WTC11 (cell line): ENCODE measurements around the gene PTPRN2. TPM values are rescaled to one million over a fixed set of nuclear protein-coding genes. Genes with fewer than 3 reads are reported as not detected.

ENCODE experiments used
- ATAC-seq: fragments of 200-7000 bp; cut with Tn5 transposase; 2 replicates; pipeline ENCODE4 v1.10.0; 2021; ENCODE audit warnings: mild to moderate bottlenecking, moderate library complexity
- CTCF ChIA-PET: fragments of 300-600 bp; sonication (Branson Sonifier 250); formaldehyde crosslinking; loops from one replicate; lab custom pipeline; 2021; ENCODE audit warnings: antibody characterized with exemption; lab: Charles Lee
- POLR2A ChIA-PET: fragments of 350-600 bp; sonication (Branson Sonifier 250); formaldehyde crosslinking; loops from one replicate; lab custom pipeline; 2021; ENCODE audit warnings: antibody characterized with exemption; lab: Charles Lee
- DNase-seq: peaks from one replicate; pipeline ENCODE4 v3.0.0; 2021; ENCODE audit warnings: low spot score
- H3K27ac Mint-ChIP-seq: 2 replicates; pipeline ENCODE4 v1.8.0; 2021; ENCODE audit warnings: mixed read lengths
- H3K27me3 Mint-ChIP-seq: 2 replicates; pipeline ENCODE4 v1.8.0; 2021; ENCODE audit warnings: low read depth, mild to moderate bottlenecking, moderate library complexity, mixed read lengths
- H3K36me3 Mint-ChIP-seq: 2 replicates; pipeline ENCODE4 v1.8.0; 2021; ENCODE audit warnings: mixed read lengths
- H3K4me1 Mint-ChIP-seq: 2 replicates; pipeline ENCODE4 v1.8.0; 2022; ENCODE audit warnings: mixed read lengths
- H3K4me3 Mint-ChIP-seq: 2 replicates; pipeline ENCODE4 v1.8.0; 2021; ENCODE audit warnings: mild to moderate bottlenecking, moderate library complexity, mixed read lengths
- H3K9me3 Mint-ChIP-seq: 2 replicates; pipeline ENCODE4 v1.8.0; 2021; ENCODE audit warnings: mixed read lengths
- AFF4 ChIP-seq: sonication (generic); formaldehyde crosslinking; IDR thresholded peaks from 2 replicates; pipeline ENCODE4 v1.8.1; 2023; ENCODE audit warnings: mild to moderate bottlenecking, missing genetic modification reagents, borderline replicate concordance
- ATF3 ChIP-seq: sonication (generic); formaldehyde crosslinking; conservative IDR thresholded peaks from 2 replicates; pipeline ENCODE4 v1.8.1; 2022; ENCODE audit warnings: mild to moderate bottlenecking, missing genetic modification reagents
- CDX4 ChIP-seq: fragments of 250-450 bp; sonication (Bioruptor Pico); IDR thresholded peaks from 2 replicates; pipeline ENCODE4 v1.9.0; 2021; ENCODE audit warnings: moderate library complexity, mild to moderate bottlenecking, inconsistent platforms, borderline replicate concordance
- FOXP1 ChIP-seq: sonication (generic); formaldehyde crosslinking; IDR thresholded peaks from 2 replicates; pipeline ENCODE4 v1.8.0; 2022; ENCODE audit warnings: missing genetic modification reagents, mild to moderate bottlenecking, moderate library complexity, borderline replicate concordance
- GABPB1 ChIP-seq: sonication (generic); formaldehyde crosslinking; IDR thresholded peaks from 2 replicates; pipeline ENCODE4 v1.8.1; 2023; ENCODE audit warnings: mild to moderate bottlenecking, missing genetic modification reagents
- KAT7 ChIP-seq: sonication (generic); formaldehyde crosslinking; IDR thresholded peaks from 2 replicates; pipeline ENCODE4 v1.8.1; 2023; ENCODE audit warnings: missing genetic modification reagents, mild to moderate bottlenecking, borderline replicate concordance
- NFATC4 ChIP-seq: fragments of 250-450 bp; sonication (Bioruptor Pico); IDR thresholded peaks from 2 replicates; pipeline ENCODE4 v1.9.0; 2021; ENCODE audit warnings: mild to moderate bottlenecking
- SMAD4 ChIP-seq: sonication (generic); formaldehyde crosslinking; IDR thresholded peaks from 2 replicates; pipeline ENCODE4 v1.8.0; 2022; ENCODE audit warnings: mild to moderate bottlenecking, missing genetic modification reagents
- TCF7 ChIP-seq: sonication (generic); formaldehyde crosslinking; IDR thresholded peaks from 2 replicates; pipeline ENCODE4 v1.8.0; 2022; ENCODE audit warnings: mild to moderate bottlenecking, low read depth, missing genetic modification reagents, moderate library complexity
- TP53 ChIP-seq: sonication (generic); formaldehyde crosslinking; IDR thresholded peaks from 2 replicates; pipeline ENCODE4 v1.8.1; 2023; ENCODE audit warnings: mild to moderate bottlenecking, missing genetic modification reagents
- ZBTB21 ChIP-seq: sonication (generic); formaldehyde crosslinking; IDR thresholded peaks from 2 replicates; pipeline ENCODE4 v1.8.1; 2023; ENCODE audit warnings: mild to moderate bottlenecking, missing genetic modification reagents, borderline replicate concordance
- ZBTB43 ChIP-seq: sonication (generic); formaldehyde crosslinking; IDR thresholded peaks from 2 replicates; pipeline ENCODE4 v1.8.1; 2023; ENCODE audit warnings: mild to moderate bottlenecking, missing genetic modification reagents
- ZNF138 ChIP-seq: sonication (generic); formaldehyde crosslinking; conservative IDR thresholded peaks from 2 replicates; pipeline ENCODE4 v1.8.1; 2022; ENCODE audit warnings: mild to moderate bottlenecking, moderate library complexity, missing genetic modification reagents
- ZNF263 ChIP-seq: sonication (generic); formaldehyde crosslinking; IDR thresholded peaks from 2 replicates; pipeline ENCODE4 v1.8.1; 2022; ENCODE audit warnings: low read depth, mild to moderate bottlenecking, moderate library complexity, missing genetic modification reagents
- total RNA-seq: library from RNA; stranded (reverse); gene quantifications from 3 replicates; pipeline ENCODE4 v1.2.3, GENCODE V29; 2021
- TF ChIP-seq, protein P1 (sequence below): sonication (generic); formaldehyde crosslinking; IDR thresholded peaks from 2 replicates; pipeline ENCODE4 v1.8.1; 2022; ENCODE audit warnings: mild to moderate bottlenecking, moderate library complexity, missing genetic modification reagents
- TF ChIP-seq, protein P2 (sequence below): sonication (generic); formaldehyde crosslinking; IDR thresholded peaks from 2 replicates; pipeline ENCODE4 v1.8.0; 2023; ENCODE audit warnings: missing genetic modification reagents
- TF ChIP-seq, protein P3 (sequence below): sonication (generic); formaldehyde crosslinking; IDR thresholded peaks from 2 replicates; pipeline ENCODE4 v1.8.0; 2023; ENCODE audit warnings: missing genetic modification reagents, mild to moderate bottlenecking, borderline replicate concordance
- TF ChIP-seq, protein P4 (sequence below): fragments of 250-450 bp; sonication (Bioruptor Pico); IDR thresholded peaks from 2 replicates; pipeline ENCODE4 v1.8.0; 2021; ENCODE audit warnings: mild to moderate bottlenecking
- TF ChIP-seq, protein P5 (sequence below): sonication (generic); formaldehyde crosslinking; IDR thresholded peaks from 2 replicates; pipeline ENCODE4 v1.8.0; 2022; ENCODE audit warnings: mild to moderate bottlenecking, missing genetic modification reagents

Gene PTPRN2
- total RNA-seq, 1 experiment from 2014 or later = 4.7 TPM

DNA sequence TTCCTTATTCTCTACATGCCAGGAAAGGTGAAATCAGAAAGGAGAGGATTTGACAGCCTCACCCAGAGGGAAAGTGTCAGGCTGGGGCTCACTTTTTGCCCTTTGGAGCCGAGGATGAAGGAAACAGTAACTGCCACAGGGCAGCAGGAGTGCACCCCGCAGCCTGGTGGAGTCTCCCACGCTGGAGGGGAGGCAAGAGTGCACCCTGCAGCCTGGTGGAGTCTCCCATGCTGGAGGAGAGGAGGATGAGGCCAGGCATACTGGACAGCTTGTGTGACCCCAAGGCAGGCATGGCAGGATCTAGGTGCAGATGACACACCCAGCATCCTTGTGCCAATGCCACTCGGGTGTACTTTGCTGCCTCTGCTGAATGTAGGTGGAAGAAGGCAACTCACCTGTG lies 766.8 kb downstream of the PTPRN2 start:
- CTCF ChIA-PET = no interaction called here
- TF ChIP-seq, protein P1, sequence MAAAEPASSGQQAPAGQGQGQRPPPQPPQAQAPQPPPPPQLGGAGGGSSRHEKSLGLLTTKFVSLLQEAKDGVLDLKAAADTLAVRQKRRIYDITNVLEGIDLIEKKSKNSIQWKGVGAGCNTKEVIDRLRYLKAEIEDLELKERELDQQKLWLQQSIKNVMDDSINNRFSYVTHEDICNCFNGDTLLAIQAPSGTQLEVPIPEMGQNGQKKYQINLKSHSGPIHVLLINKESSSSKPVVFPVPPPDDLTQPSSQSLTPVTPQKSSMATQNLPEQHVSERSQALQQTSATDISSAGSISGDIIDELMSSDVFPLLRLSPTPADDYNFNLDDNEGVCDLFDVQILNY (CRISPR knock-in tag) = no peak
- TF ChIP-seq, protein P2, sequence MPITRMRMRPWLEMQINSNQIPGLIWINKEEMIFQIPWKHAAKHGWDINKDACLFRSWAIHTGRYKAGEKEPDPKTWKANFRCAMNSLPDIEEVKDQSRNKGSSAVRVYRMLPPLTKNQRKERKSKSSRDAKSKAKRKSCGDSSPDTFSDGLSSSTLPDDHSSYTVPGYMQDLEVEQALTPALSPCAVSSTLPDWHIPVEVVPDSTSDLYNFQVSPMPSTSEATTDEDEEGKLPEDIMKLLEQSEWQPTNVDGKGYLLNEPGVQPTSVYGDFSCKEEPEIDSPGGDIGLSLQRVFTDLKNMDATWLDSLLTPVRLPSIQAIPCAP = no peak
- TF ChIP-seq AFF4 = no peak
- TF ChIP-seq ZBTB43 (CRISPR knock-in tag) = no peak
- TF ChIP-seq SMAD4 = no peak
- TF ChIP-seq, protein P3, sequence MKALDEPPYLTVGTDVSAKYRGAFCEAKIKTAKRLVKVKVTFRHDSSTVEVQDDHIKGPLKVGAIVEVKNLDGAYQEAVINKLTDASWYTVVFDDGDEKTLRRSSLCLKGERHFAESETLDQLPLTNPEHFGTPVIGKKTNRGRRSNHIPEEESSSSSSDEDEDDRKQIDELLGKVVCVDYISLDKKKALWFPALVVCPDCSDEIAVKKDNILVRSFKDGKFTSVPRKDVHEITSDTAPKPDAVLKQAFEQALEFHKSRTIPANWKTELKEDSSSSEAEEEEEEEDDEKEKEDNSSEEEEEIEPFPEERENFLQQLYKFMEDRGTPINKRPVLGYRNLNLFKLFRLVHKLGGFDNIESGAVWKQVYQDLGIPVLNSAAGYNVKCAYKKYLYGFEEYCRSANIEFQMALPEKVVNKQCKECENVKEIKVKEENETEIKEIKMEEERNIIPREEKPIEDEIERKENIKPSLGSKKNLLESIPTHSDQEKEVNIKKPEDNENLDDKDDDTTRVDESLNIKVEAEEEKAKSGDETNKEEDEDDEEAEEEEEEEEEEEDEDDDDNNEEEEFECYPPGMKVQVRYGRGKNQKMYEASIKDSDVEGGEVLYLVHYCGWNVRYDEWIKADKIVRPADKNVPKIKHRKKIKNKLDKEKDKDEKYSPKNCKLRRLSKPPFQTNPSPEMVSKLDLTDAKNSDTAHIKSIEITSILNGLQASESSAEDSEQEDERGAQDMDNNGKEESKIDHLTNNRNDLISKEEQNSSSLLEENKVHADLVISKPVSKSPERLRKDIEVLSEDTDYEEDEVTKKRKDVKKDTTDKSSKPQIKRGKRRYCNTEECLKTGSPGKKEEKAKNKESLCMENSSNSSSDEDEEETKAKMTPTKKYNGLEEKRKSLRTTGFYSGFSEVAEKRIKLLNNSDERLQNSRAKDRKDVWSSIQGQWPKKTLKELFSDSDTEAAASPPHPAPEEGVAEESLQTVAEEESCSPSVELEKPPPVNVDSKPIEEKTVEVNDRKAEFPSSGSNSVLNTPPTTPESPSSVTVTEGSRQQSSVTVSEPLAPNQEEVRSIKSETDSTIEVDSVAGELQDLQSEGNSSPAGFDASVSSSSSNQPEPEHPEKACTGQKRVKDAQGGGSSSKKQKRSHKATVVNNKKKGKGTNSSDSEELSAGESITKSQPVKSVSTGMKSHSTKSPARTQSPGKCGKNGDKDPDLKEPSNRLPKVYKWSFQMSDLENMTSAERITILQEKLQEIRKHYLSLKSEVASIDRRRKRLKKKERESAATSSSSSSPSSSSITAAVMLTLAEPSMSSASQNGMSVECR (CRISPR knock-in tag) = no peak
- TF ChIP-seq KAT7 (CRISPR knock-in tag) = no peak
- TF ChIP-seq, protein P4, sequence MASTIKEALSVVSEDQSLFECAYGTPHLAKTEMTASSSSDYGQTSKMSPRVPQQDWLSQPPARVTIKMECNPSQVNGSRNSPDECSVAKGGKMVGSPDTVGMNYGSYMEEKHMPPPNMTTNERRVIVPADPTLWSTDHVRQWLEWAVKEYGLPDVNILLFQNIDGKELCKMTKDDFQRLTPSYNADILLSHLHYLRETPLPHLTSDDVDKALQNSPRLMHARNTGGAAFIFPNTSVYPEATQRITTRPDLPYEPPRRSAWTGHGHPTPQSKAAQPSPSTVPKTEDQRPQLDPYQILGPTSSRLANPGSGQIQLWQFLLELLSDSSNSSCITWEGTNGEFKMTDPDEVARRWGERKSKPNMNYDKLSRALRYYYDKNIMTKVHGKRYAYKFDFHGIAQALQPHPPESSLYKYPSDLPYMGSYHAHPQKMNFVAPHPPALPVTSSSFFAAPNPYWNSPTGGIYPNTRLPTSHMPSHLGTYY (CRISPR knock-in tag) = no peak
- no peak for TF ChIP-seq ATF3
- no peak for TF ChIP-seq TP53 (CRISPR knock-in tag)
- no peak for TF ChIP-seq ZNF138
- TF ChIP-seq ZNF263 = no peak
- TF ChIP-seq GABPB1 (CRISPR knock-in tag) = no peak
- Mint-ChIP-seq H3K36me3 (peaks cover 14% of the 10 kb centered on the region), H3K27me3 (no peaks in the 10 kb centered on the region; the same call in 1 of the 2 replicates), H3K27ac (no peak overlapping the region), H3K9me3 (peaks cover 19% of the 10 kb centered on the region), H3K4me3 (no peak overlapping the region), H3K4me1 (no peaks in the 10 kb centered on the region)
- POLR2A ChIA-PET = no interaction called here
- ATAC-seq (no peak), DNase-seq (no peak)

GRCh38 chr7:157819455-157819807 lies 768.2 kb downstream of the PTPRN2 start:
- Mint-ChIP-seq H3K27ac (no peak overlapping the region), H3K4me3 (no peak overlapping the region), H3K9me3 (peaks cover 19% of the 10 kb centered on the region), H3K27me3 (no peaks in the 10 kb centered on the region; the same call in 1 of the 2 replicates), H3K36me3 (peaks cover 15% of the 10 kb centered on the region), H3K4me1 (no peaks in the 10 kb centered on the region)
- ChIA-PET POLR2A (no interaction called here), CTCF (no interaction called here)
- ATAC-seq (no peak), DNase-seq (no peak)
- TF ChIP-seq FOXP1 (CRISPR knock-in tag) (no peak), CDX4 (CRISPR knock-in tag) (no peak), NFATC4 (no peak), ZBTB21 (CRISPR knock-in tag) (no peak), TCF7 (CRISPR knock-in tag) (no peak)
- TF ChIP-seq, protein P5, sequence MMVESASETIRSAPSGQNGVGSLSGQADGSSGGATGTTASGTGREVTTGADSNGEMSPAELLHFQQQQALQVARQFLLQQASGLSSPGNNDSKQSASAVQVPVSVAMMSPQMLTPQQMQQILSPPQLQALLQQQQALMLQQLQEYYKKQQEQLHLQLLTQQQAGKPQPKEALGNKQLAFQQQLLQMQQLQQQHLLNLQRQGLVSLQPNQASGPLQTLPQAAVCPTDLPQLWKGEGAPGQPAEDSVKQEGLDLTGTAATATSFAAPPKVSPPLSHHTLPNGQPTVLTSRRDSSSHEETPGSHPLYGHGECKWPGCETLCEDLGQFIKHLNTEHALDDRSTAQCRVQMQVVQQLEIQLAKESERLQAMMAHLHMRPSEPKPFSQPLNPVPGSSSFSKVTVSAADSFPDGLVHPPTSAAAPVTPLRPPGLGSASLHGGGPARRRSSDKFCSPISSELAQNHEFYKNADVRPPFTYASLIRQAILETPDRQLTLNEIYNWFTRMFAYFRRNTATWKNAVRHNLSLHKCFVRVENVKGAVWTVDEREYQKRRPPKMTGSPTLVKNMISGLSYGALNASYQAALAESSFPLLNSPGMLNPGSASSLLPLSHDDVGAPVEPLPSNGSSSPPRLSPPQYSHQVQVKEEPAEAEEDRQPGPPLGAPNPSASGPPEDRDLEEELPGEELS = no peak
